GM23338 (cell line): ENCODE results near the gene CEP85. TPM values are rescaled to one million over a fixed set of nuclear protein-coding genes. Genes with fewer than 3 reads are reported as not detected.

Experiments
- ATAC-seq: fragments of 200-7000 bp; cut with Tn5 transposase; 3 replicates; pipeline ENCODE4 v1.9.1; 2020
- DNase-seq: peaks from one replicate; pipeline ENCODE4 v3.0.0-alpha.2; 2015; ENCODE audit warnings: low spot score
- H2AFZ ChIP-seq: fragments of 200-600 bp; sonication (generic); 2 replicates; pipeline ENCODE4 v1.8.0; 2016; ENCODE audit warnings: antibody characterized with exemption, mild to moderate bottlenecking, moderate library complexity
- H3F3A ChIP-seq: fragments of 200-600 bp; sonication (generic); replicated peaks from 2 replicates; pipeline ENCODE4 v1.8.0; 2017; ENCODE audit warnings: antibody characterized with exemption, mixed run types, low read depth
- H3K27ac ChIP-seq: fragments of 200-600 bp; sonication (generic); 2 replicates; pipeline ENCODE4 v1.6.1; 2016; ENCODE audit warnings: low read depth
- H3K27me3 ChIP-seq: fragments of 200-600 bp; sonication (generic); 2 replicates; pipeline ENCODE4 v1.8.0; 2016; ENCODE audit warnings: mild to moderate bottlenecking, mixed run types, moderate library complexity; ENCODE audit not compliant: insufficient read depth
- H3K36me3 ChIP-seq: fragments of 200-600 bp; sonication (generic); 2 replicates; pipeline ENCODE4 v1.8.0; 2016; ENCODE audit warnings: mild to moderate bottlenecking; ENCODE audit not compliant: insufficient read depth
- H3K4me1 ChIP-seq: fragments of 200-600 bp; sonication (generic); 2 replicates; pipeline ENCODE4 v1.8.0; 2016; ENCODE audit warnings: mild to moderate bottlenecking, moderate library complexity; ENCODE audit not compliant: insufficient read depth
- H3K4me2 ChIP-seq: fragments of 200-600 bp; sonication (generic); 2 replicates; pipeline ENCODE4 v1.7.1; 2017; ENCODE audit warnings: mixed run types
- H3K4me3 ChIP-seq: fragments of 200-600 bp; sonication (generic); 2 replicates; pipeline ENCODE4 v1.6.1; 2016; ENCODE audit warnings: mixed run types
- H3K79me2 ChIP-seq: fragments of 200-600 bp; sonication (generic); replicated peaks from 2 replicates; pipeline ENCODE4 v1.8.0; 2017; ENCODE audit warnings: mild to moderate bottlenecking; ENCODE audit not compliant: insufficient read depth
- H3K9me2 ChIP-seq: fragments of 200-600 bp; sonication (generic); 2 replicates; pipeline ENCODE4 v1.8.0; 2017; ENCODE audit not compliant: insufficient read depth
- H4K20me1 ChIP-seq: fragments of 200-600 bp; sonication (generic); replicated peaks from 2 replicates; pipeline ENCODE4 v1.8.0; 2017; ENCODE audit warnings: mild to moderate bottlenecking; ENCODE audit not compliant: insufficient read depth
- H3K27ac Mint-ChIP-seq: 2 replicates; pipeline ENCODE4 v1.8.0; 2020; ENCODE audit warnings: inconsistent platforms, mild to moderate bottlenecking, moderate library complexity, mixed read lengths
- H3K27me3 Mint-ChIP-seq: 3 replicates; pipeline ENCODE4 v1.8.0; 2022; ENCODE audit warnings: low read depth, mild to moderate bottlenecking, moderate library complexity, mixed read lengths, inconsistent platforms; ENCODE audit not compliant: insufficient read depth, poor library complexity
- H3K36me3 Mint-ChIP-seq: 3 replicates; pipeline ENCODE4 v1.8.0; 2021; ENCODE audit warnings: low read depth, mild to moderate bottlenecking, inconsistent platforms, moderate library complexity, mixed read lengths
- H3K4me1 Mint-ChIP-seq: 3 replicates; pipeline ENCODE4 v1.8.0; 2020; ENCODE audit warnings: mild to moderate bottlenecking, inconsistent platforms, mixed read lengths
- H3K4me3 Mint-ChIP-seq: 3 replicates; pipeline ENCODE4 v1.8.0; 2021; ENCODE audit warnings: moderate library complexity, mild to moderate bottlenecking, inconsistent platforms, mixed read lengths
- H3K9me3 Mint-ChIP-seq: 3 replicates; pipeline ENCODE4 v1.8.0; 2020; ENCODE audit warnings: moderate library complexity, mild to moderate bottlenecking, inconsistent platforms, mixed read lengths
- CREB1 ChIP-seq: fragments of 250-450 bp; sonication (Bioruptor Pico); IDR thresholded peaks from 2 replicates; pipeline ENCODE4 v1.5.0; 2020; ENCODE audit warnings: low read depth, mild to moderate bottlenecking, moderate library complexity
- CTCF ChIP-seq, 2 experiments: fragments of 200-600 bp in 1 of 2; sonication (generic) in 1 of 2; conservative IDR thresholded peaks; 2 replicates each; pipeline versions ENCODE4 v1.5.1 to v1.6.1; 2016 to 2017; ENCODE audit warnings: antibody characterized with exemption in 2 of 2, low read depth in 2 of 2, mild to moderate bottlenecking in 2 of 2, moderate library complexity in 1 of 2
- ETS1 ChIP-seq: IDR thresholded peaks from 2 replicates; pipeline ENCODE4 v1.6.1; 2016; ENCODE audit warnings: antibody characterized with exemption
- EZH2 ChIP-seq: fragments of 200-600 bp; sonication (generic); IDR thresholded peaks from one replicate; pipeline ENCODE4 v1.8.0; 2017; ENCODE audit warnings: antibody characterized with exemption, mild to moderate bottlenecking, low read depth; ENCODE audit not compliant: unreplicated experiment
- EZH2phosphoT487 ChIP-seq: fragments of 200-600 bp; sonication (generic); IDR thresholded peaks from one replicate; pipeline ENCODE4 v1.8.1; 2018; ENCODE audit warnings: antibody characterized with exemption; ENCODE audit not compliant: unreplicated experiment
- JUNB ChIP-seq: IDR thresholded peaks from one replicate; pipeline ENCODE4 v1.6.1; 2016; ENCODE audit warnings: antibody characterized with exemption; ENCODE audit not compliant: unreplicated experiment
- NANOG ChIP-seq: IDR thresholded peaks from 2 replicates; pipeline ENCODE4 v1.6.1; 2016; ENCODE audit warnings: antibody characterized with exemption, borderline replicate concordance
- REST ChIP-seq: IDR thresholded peaks from one replicate; pipeline ENCODE4 v1.6.1; 2018; ENCODE audit warnings: antibody characterized with exemption; ENCODE audit not compliant: unreplicated experiment
- STAT1 ChIP-seq: IDR thresholded peaks from one replicate; pipeline ENCODE4 v1.6.1; 2016; ENCODE audit warnings: antibody characterized with exemption; ENCODE audit not compliant: unreplicated experiment
- ZNF331 ChIP-seq: fragments of 250-450 bp; sonication (Bioruptor Pico); IDR thresholded peaks from 2 replicates; pipeline ENCODE4 v1.5.0; 2020; ENCODE audit warnings: low read depth, mild to moderate bottlenecking, moderate library complexity
- ZNF462 ChIP-seq: fragments of 250-450 bp; sonication (Bioruptor Pico); IDR thresholded peaks from 2 replicates; pipeline ENCODE4 v1.5.0; 2020; ENCODE audit warnings: mild to moderate bottlenecking, moderate library complexity
- polyA plus RNA-seq: library from polyadenylated mRNA; unstranded; fragments of >200 nt; fragmentation: Nextera tagmentation; extraction: Ambion mirVana; gene quantifications from 2 replicates; pipeline ENCODE4 v1.2.1, GENCODE V29; 2016
- total RNA-seq: library from RNA; depleted of rRNA; stranded (reverse); fragments of >200 nt; shearing (Covaris generic); gene quantifications from 2 replicates; pipeline ENCODE4 v1.2.3, GENCODE V29; 2014

Gene CEP85
- total and polyA plus RNA-seq, 2 experiments from 2014 or later, result 12.8 to 36.8 TPM

- Histone ChIP-seq H3F3A (no peaks in the 10 kb centered on the region), H3K4me2 (no peak overlapping the region), H3K36me3 (no peaks in the 10 kb centered on the region), H3K27ac (no peak overlapping the region), H3K27me3 (no peaks in the 10 kb centered on the region), H2AFZ (no peak overlapping the region), H3K4me1 (no peaks in the 10 kb centered on the region), H3K79me2 (no peaks in the 10 kb centered on the region), H3K9me2 (no peaks in the 10 kb centered on the region), H3K4me3 (no peak overlapping the region), H4K20me1 (no peaks in the 10 kb centered on the region)
- ATAC-seq (no peak), DNase-seq (no peak)
- TF ChIP-seq ETS1, result no peak
- TF ChIP-seq EZH2phosphoT487, result no peak
- no peak for TF ChIP-seq CREB1 (CRISPR knock-in tag)
- TF ChIP-seq NANOG, result no peak
- no peak for TF ChIP-seq STAT1
- no peak for TF ChIP-seq CTCF (conservative IDR thresholded peaks at IDR 0.05; ENCODE audit: low read depth in 2 of 2)
- TF ChIP-seq ZNF331, result no peak
- TF ChIP-seq REST, result no peak
- no peak for TF ChIP-seq ZNF462 (CRISPR knock-in tag)
- no peak for TF ChIP-seq JUNB
- TF ChIP-seq EZH2, result no peak
- no peak overlapping the region for H3K4me3 Mint-ChIP-seq
- H3K27me3 Mint-ChIP-seq, result no peaks in the 10 kb centered on the region
- no peak overlapping the region for H3K27ac Mint-ChIP-seq
- H3K4me1 Mint-ChIP-seq, result peaks cover 7% of the 10 kb centered on the region; the same call in 2 of the 3 replicates
- H3K9me3 Mint-ChIP-seq, result no peaks in the 10 kb centered on the region
- H3K36me3 Mint-ChIP-seq, result no peaks in the 10 kb centered on the region
Measured at GRCh38 chr1:26213335-26213905, 20.6 kb upstream of the CEP85 start.
